ENCODE measurements around the gene TMEM221. TPM values are rescaled to one million over a fixed set of nuclear protein-coding genes. Genes with fewer than 3 reads are reported as not detected.

TMEM221 gene
- total RNA-seq, 1 donor from 2014 or later = not detected

DNA sequence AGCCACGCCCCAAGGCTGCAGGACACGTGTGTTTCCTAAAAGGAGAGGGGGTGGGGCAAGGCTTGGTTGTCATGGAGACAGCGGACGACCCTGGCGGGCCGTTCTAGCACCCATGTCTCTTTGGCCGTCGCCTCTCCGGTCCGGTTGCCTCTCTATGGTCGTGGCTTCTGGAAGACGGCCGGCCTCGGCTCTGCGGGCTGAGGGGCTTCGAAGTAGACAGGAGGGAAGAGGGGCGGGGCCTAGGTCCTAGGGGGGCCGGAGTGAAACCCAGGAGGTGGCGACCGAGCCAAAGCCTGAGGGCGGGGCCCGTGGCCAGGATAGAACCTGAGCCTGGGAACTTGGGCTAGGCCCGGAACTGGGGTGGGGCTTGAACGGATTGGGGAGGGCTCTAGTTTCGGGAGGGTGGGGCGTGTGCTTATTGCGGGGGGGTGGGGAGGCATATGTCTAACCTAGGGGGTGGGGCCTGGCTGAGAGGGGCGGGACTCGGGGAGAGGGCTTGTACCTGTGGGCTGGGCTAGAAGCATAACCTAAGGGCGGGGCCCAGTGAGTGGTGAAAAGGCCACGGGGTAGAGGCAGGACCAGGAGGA is 21.1 kb upstream of the TMEM221 start:
- ATAC-seq = peak; percentile 89 to 92
- TF ChIP-seq, protein P1, sequence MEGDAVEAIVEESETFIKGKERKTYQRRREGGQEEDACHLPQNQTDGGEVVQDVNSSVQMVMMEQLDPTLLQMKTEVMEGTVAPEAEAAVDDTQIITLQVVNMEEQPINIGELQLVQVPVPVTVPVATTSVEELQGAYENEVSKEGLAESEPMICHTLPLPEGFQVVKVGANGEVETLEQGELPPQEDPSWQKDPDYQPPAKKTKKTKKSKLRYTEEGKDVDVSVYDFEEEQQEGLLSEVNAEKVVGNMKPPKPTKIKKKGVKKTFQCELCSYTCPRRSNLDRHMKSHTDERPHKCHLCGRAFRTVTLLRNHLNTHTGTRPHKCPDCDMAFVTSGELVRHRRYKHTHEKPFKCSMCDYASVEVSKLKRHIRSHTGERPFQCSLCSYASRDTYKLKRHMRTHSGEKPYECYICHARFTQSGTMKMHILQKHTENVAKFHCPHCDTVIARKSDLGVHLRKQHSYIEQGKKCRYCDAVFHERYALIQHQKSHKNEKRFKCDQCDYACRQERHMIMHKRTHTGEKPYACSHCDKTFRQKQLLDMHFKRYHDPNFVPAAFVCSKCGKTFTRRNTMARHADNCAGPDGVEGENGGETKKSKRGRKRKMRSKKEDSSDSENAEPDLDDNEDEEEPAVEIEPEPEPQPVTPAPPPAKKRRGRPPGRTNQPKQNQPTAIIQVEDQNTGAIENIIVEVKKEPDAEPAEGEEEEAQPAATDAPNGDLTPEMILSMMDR (IDR thresholded peaks at IDR 0.05) = no peak
- intact Hi-C loops (cut with DNase I) = no loop called here

DNA sequence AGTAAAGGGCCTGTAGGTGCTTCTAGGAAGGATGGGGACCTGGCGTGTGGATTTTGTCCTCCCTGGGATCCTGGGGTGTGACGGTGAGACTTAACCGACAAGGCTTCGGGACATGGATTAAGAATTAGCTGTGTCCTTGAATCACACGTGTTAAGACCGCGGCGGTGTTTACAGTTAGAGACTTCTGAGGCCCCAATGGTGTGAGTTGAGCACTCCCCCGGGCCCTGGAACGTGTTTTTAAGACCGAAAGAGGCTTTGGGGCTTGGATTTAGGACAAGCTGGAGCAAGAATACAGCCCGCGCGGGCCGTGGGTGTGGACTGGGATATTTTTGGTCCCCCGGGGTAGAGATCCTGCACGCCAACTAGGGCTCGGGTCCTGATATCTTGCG is 20.6 kb upstream of the TMEM221 start:
- H3K4me1 ChIP-seq = peaks cover 36% of the 10 kb centered on the region
- peak overlapping the region; percentile 84 for H3K27ac ChIP-seq
- H3K27me3 ChIP-seq (ENCODE audit: low read depth) = no peaks in the 10 kb centered on the region
- TF ChIP-seq, protein P1 (IDR thresholded peaks at IDR 0.05) = no peak
- ATAC-seq (peak in 1 of 2 donors; percentile 0), DNase-seq (no peak)
- peak overlapping the region; percentile 79 for H3K4me3 ChIP-seq
- H3K36me3 ChIP-seq = no peaks in the 10 kb centered on the region
- intact Hi-C loops (cut with DNase I) = no loop called here
- no peaks in the 10 kb centered on the region for H3K9me3 ChIP-seq

More for the DNA sequence above, 21.1 kb upstream of the TMEM221 start:
- no peaks in the 10 kb centered on the region for H3K9me3 ChIP-seq
- peak; percentile 98 for DNase-seq
- peaks cover 36% of the 10 kb centered on the region for H3K4me1 ChIP-seq
- H3K27ac ChIP-seq = peak overlapping the region; percentile 84
- H3K27me3 ChIP-seq (ENCODE audit: low read depth) = no peaks in the 10 kb centered on the region
- H3K4me3 ChIP-seq = peak overlapping the region; percentile 79
- no peaks in the 10 kb centered on the region for H3K36me3 ChIP-seq

DNA sequence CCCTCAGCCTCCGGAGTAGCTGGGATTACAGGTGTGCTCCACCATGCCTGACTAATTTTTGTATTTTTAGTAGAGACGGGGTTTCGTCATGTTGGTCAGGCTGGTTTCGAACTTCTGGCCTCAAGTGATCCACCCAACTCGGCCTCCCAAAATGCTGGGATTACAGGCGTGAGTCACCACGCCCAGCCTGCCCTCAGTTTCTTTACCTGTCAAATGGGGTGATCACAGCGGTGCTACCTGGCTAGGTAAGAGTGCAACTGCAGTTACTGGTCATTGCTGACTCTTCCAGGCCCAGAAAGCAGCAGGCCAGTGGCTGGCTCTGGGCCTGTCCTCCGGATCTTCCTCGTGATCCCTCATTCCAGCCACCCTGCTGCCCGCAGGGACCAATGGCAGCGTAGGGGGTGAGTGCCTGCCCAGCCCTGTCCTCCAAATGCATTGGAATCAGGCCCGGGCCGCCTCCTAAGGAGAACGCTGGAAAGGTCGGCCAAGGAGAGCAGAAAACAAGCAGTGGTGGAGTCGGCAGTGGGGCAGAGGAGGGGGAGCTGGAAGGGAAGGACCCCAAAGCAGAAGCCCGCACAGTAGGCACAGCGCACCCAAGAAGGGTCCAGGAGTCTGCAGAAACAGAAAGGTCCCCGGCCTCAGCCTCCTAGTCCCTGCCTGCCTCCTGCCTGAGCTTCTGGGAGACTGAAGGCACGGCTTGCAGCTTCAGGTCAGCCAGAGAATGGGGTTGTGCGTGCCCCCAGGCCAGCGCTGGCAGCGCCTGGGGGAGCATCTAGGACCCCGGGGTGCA is 20.0 kb upstream of the TMEM221 start:
- ATAC-seq = peak; percentile 10 to 11
- intact Hi-C loops (cut with DNase I) = no loop called here
- peak; percentile 78 for DNase-seq

DNA sequence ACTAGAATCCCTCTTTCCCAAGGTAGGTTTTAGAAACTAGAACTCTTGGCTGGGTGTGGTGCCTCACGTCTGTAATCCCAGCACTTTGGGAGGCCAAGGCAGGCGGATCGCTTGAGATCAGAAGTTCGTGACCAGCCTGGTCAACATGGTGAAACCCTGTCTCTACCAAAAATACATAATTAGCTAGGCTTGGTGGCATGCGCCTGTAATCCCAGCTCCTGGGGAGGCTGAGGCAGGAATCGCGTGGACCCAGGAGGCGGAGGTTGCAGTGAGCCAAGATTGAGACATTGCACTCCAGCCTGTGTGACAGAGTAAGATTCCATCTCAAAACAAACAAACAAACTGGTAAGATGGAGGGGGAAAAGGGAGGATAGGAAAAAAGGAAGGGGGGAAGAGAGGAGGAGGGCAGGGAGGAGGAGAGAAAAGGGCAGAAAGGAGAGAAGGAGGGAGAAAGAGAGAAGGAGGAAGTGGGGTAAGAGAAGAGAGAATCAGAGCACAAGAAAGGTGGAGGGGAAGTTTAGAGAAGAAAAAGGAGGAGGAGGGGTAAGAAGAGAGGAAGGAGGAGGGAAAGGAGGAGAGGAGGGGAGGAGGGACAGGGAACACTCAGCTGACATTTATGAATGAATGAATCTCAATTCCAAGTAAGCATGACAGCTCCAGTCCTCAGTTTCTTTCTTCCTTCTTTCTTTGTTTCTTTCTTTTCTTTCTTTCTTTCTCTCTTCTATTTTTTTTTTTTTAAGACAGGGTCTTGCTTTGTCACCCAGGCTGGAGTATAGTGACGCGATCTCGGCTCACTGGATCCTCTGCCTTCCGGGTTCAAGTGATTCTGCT is 19.2 kb upstream of the TMEM221 start:
- intact Hi-C loops (cut with DNase I) = no loop called here
- Histone ChIP-seq H3K27me3 (ENCODE audit: low read depth) (no peaks in the 10 kb centered on the region), H3K4me3 (no peak overlapping the region), H3K4me1 (peaks cover 36% of the 10 kb centered on the region), H3K9me3 (no peaks in the 10 kb centered on the region), H3K27ac (peak overlapping the region; percentile 84), H3K36me3 (no peaks in the 10 kb centered on the region)
- ATAC-seq = no peak
- DNase-seq = no peak
- TF ChIP-seq, protein P1 (IDR thresholded peaks at IDR 0.05) = no peak

More for the DNA sequence above, 20.0 kb upstream of the TMEM221 start:
- H3K36me3 ChIP-seq = no peaks in the 10 kb centered on the region
- TF ChIP-seq, protein P1 (IDR thresholded peaks at IDR 0.05) = no peak
- no peaks in the 10 kb centered on the region for H3K27me3 ChIP-seq (ENCODE audit: low read depth)
- peak overlapping the region; percentile 84 for H3K27ac ChIP-seq
- peaks cover 36% of the 10 kb centered on the region for H3K4me1 ChIP-seq
- H3K4me3 ChIP-seq = peak overlapping the region; percentile 79
- H3K9me3 ChIP-seq = no peaks in the 10 kb centered on the region

DNA sequence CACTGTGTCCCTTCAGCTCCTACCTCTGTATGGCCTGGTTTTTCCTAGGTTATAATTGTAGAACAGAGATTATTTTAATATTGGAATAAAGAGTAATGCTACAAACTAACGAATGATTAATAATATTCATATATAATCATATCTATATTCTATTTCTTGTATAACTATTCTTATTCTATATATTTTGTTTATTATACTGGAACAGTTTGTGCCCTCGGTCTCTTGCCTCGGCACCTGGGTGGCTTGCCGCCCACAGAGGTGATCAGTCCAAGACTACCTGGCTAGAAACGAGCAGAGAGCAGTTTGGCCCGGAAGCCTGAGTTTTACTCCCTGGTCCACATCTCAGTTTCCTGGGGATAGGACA is 18.0 kb upstream of the TMEM221 start:
- Histone ChIP-seq H3K27ac (no peak overlapping the region), H3K36me3 (no peaks in the 10 kb centered on the region), H3K4me1 (peaks cover 29% of the 10 kb centered on the region), H3K4me3 (no peak overlapping the region), H3K9me3 (no peaks in the 10 kb centered on the region), H3K27me3 (ENCODE audit: low read depth) (no peaks in the 10 kb centered on the region)
- DNase-seq (no peak), ATAC-seq (no peak)
- intact Hi-C loops (cut with DNase I) = no loop called here
- TF ChIP-seq, protein P1 (IDR thresholded peaks at IDR 0.05) = no peak

Data from lower lobe of right lung (tissue), 2 donors.